Neutrophil (primary cell): ENCODE results near the gene PRR5L.

Experiments used
- H3K27ac ChIP-seq: fragments of 200-600 bp; sonication (generic); 2 replicates; pipeline ENCODE4 v1.5.1; 2016; ENCODE audit warnings: mild to moderate bottlenecking, moderate library complexity
- H3K27me3 ChIP-seq: fragments of 200-600 bp; sonication (generic); 2 replicates; pipeline ENCODE4 v1.6.0; 2016; ENCODE audit warnings: mild to moderate bottlenecking
- H3K36me3 ChIP-seq: fragments of 200-600 bp; sonication (generic); 2 replicates; pipeline ENCODE4 v1.5.1; 2017
- H3K4me1 ChIP-seq, 2 experiments: fragments of 200-600 bp in 1 of 2; sonication (generic) in 1 of 2; 1 replicate in 1 of 2; 2 replicates in 1 of 2; pipeline versions ENCODE4 v1.5.1 to v1.6.1; 2013 to 2016; ENCODE audit warnings: low read depth in 1 of 2, low read length in 1 of 2, mild to moderate bottlenecking in 1 of 2, moderate library complexity in 1 of 2; ENCODE audit not compliant: control insufficient read depth in 1 of 2, insufficient read depth in 1 of 2
- H3K4me3 ChIP-seq, 2 experiments: fragments of 200-600 bp in 1 of 2; sonication (generic) in 1 of 2; 1 replicate in 1 of 2; 2 replicates in 1 of 2; pipeline ENCODE4 v1.5.1; 2013 to 2016; ENCODE audit warnings: low read depth in 1 of 2, low read length in 1 of 2, mild to moderate bottlenecking in 1 of 2, moderate library complexity in 1 of 2
- H3K9me3 ChIP-seq: fragments of 200-600 bp; sonication (generic); 2 replicates; pipeline ENCODE4 v1.5.1; 2016
- TF ChIP-seq, protein P1 (sequence below): fragments of 200-600 bp; sonication (generic); IDR thresholded peaks from 2 replicates; pipeline ENCODE4 v1.5.1; 2016; ENCODE audit warnings: antibody characterized with exemption

PRR5L gene

DNA sequence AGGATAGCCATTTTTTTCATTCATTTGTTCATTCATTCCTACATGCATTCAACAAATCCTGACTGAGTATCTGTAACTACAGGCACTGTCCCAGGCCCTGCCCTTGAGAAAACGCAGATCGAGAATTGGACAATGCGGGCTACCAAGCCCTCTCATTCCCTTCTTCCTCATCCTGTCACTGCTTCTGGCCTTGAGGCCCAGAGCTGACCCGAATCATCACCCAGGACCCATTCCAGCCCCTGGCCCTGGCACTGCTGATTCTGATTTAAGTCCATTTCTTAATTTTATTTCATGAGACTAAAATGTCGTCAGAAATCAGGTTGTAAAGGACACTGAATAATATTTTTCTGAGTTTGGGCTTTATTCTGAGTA lies 31.1 kb upstream of the PRR5L start:
- TF ChIP-seq, protein P1, sequence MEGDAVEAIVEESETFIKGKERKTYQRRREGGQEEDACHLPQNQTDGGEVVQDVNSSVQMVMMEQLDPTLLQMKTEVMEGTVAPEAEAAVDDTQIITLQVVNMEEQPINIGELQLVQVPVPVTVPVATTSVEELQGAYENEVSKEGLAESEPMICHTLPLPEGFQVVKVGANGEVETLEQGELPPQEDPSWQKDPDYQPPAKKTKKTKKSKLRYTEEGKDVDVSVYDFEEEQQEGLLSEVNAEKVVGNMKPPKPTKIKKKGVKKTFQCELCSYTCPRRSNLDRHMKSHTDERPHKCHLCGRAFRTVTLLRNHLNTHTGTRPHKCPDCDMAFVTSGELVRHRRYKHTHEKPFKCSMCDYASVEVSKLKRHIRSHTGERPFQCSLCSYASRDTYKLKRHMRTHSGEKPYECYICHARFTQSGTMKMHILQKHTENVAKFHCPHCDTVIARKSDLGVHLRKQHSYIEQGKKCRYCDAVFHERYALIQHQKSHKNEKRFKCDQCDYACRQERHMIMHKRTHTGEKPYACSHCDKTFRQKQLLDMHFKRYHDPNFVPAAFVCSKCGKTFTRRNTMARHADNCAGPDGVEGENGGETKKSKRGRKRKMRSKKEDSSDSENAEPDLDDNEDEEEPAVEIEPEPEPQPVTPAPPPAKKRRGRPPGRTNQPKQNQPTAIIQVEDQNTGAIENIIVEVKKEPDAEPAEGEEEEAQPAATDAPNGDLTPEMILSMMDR = no peak
- H3K4me1 ChIP-seq = no peaks in the 10 kb centered on the region

DNA sequence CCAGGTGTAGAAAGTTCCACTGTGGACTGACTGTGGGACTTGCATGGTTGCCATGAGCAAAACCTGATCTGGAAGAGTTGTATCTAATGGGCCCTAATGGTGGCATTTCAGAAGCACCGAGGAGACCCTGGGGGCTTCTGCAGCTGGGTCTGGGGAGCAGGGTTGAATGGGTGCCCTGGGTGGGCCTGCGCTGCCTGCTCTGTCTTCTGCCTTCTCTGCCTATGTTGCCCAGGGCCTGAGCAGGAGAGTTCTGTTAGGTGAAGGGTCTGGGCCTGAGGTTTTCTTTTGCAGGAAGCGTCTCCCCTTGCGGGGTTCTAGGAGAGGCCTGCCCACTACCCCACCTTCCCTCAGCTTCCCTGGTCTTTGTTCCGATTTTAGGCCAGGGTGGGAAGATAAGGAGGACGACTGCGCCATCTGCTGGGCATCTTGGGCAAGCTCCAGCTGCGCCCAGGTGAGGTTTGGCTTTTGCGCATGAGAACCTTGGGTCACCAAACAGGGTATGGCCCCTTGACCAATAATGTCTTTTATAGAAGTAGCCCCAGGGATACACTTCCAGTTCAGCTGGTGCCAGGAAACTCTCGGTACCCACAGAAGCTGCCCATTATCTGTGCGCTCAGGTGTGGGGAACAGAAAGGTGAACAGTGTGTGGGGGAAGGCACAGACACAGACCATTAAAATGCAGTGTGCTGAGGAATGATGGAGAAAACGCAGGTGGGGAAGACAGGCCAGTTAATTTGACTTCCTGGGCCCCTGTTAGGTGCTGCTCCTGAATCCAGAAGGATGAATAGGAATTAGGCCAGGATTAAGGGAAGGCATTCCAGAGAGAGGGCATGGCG lies 30.1 kb upstream of the PRR5L start:
- H3K27ac ChIP-seq = no peak overlapping the region
- no peaks in the 10 kb centered on the region for H3K4me1 ChIP-seq
- TF ChIP-seq, protein P1 = peak; percentile 70
- no peaks in the 10 kb centered on the region for H3K9me3 ChIP-seq
- H3K36me3 ChIP-seq = peaks cover 7% of the 10 kb centered on the region
- H3K4me3 ChIP-seq = no peak overlapping the region
- peaks cover 18% of the 10 kb centered on the region for H3K27me3 ChIP-seq

More for the DNA sequence above, 31.1 kb upstream of the PRR5L start:
- H3K27me3 ChIP-seq = peaks cover 28% of the 10 kb centered on the region
- H3K9me3 ChIP-seq = no peaks in the 10 kb centered on the region
- H3K27ac ChIP-seq = no peak overlapping the region
- no peaks in the 10 kb centered on the region for H3K36me3 ChIP-seq
- no peak overlapping the region for H3K4me3 ChIP-seq

DNA sequence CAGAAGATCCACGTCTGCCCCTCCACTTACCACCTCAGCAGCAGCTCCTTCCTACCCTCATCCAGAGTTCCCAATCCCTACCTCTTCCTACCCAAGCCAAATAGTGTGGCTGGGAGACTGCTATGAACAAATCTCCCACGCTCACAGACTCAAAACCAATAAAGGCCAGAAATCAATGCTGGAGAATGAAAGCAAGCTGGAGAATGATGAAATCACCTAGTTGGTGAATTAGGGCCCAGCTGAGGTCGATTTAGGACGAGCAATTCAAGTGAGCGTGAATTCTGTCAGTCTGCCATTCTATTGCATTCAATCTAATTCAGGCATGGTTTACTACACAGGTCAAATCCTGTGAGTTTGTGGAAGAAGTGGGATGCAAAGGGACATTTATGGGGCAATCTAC lies 29.3 kb upstream of the PRR5L start:
- TF ChIP-seq, protein P1 = no peak
- no peaks in the 10 kb centered on the region for H3K4me1 ChIP-seq

DNA sequence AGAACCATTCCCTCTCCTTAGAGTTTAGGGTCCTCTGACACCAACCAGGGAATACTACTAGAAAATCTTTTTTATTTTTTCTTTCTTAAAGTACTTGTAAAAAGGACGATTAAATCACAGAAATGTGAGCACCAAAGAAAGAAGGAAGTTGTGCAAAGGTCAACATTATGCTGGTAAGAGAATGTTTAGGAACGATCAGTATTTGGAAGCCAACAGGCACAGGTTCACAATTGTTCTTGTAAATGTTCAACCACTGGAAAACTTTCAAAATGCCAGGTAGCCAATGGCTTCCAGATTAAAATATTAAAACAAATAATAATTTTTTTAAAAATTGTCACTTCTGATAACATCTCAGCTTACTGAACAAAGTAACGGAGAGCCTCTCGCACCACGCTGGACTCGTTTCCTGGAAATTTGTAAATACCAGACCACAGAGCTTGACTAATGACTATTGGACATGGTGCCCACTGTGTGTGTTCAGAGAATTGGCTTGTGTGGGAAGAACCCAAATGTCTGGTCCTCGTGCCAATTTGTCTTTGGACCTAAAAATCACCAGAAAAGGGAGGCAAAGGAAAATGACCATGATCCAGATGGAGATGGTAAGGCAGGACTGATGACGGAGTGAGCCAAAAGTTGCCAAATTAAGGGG lies 27.6 kb upstream of the PRR5L start:
- peaks cover 32% of the 10 kb centered on the region for H3K36me3 ChIP-seq
- H3K4me1 ChIP-seq = no peaks in the 10 kb centered on the region
- H3K4me3 ChIP-seq = no peak overlapping the region
- TF ChIP-seq, protein P1 = no peak
- H3K9me3 ChIP-seq = no peaks in the 10 kb centered on the region
- peaks cover 5% of the 10 kb centered on the region for H3K27me3 ChIP-seq
- H3K27ac ChIP-seq = no peak overlapping the region

More for the DNA sequence above, 29.3 kb upstream of the PRR5L start:
- peaks cover 15% of the 10 kb centered on the region for H3K36me3 ChIP-seq
- H3K27me3 ChIP-seq = peaks cover 11% of the 10 kb centered on the region
- H3K4me3 ChIP-seq = no peak overlapping the region
- H3K27ac ChIP-seq = no peak overlapping the region
- H3K9me3 ChIP-seq = no peaks in the 10 kb centered on the region

DNA sequence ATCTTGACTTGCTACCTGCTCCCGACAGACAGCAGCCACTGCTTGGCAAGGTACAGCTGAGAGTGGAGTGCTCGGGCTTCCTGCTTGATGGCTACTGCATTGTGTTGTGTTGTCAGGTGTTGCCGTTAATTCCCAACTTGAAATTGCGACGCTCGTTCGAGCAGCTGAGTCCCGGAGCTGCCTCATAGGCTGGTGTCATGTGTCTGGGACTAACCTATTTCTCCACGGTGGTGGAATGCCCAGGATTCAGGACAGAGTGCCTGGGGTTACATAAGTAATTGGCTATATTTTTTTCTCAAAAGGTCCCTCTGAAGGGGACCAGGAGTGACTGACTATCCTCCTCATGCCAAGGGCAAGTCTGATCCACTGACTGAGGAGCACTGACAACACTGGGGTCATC lies 25.4 kb upstream of the PRR5L start:
- Histone ChIP-seq H3K27me3 (no peaks in the 10 kb centered on the region), H3K4me1 (no peaks in the 10 kb centered on the region), H3K36me3 (peaks cover 53% of the 10 kb centered on the region), H3K27ac (no peak overlapping the region), H3K4me3 (no peak overlapping the region), H3K9me3 (no peaks in the 10 kb centered on the region)
- TF ChIP-seq, protein P1 = no peak
